Adrenal gland (tissue), 5 donors: Measurements from ENCODE around the gene LCE7A.

ENCODE experiments used
- CTCF ChIP-seq, 6 experiments: fragments of 450-650 bp in 4 of 6; fragments of 200-600 bp in 2 of 6; sonication (generic) in 1 of 6; IDR thresholded peaks; 1 replicate in 5 of 6; 2 replicates in 1 of 6; pipeline versions ENCODE4 v1.5.1 to v1.8.0; 2016 to 2021; ENCODE audit warnings: antibody characterized with exemption in 6 of 6, mild to moderate bottlenecking in 2 of 6, moderate library complexity in 1 of 6
- POLR2A ChIP-seq, 2 donors: fragments of 450-650 bp; IDR thresholded peaks; one replicate each; pipeline ENCODE4 v1.6.1; 2017; ENCODE audit warnings: antibody characterized with exemption in 2 of 2, mild to moderate bottlenecking in 2 of 2, moderate library complexity in 1 of 2
- donor health status: DM: no; HTN: no; CAD: no.

DNA sequence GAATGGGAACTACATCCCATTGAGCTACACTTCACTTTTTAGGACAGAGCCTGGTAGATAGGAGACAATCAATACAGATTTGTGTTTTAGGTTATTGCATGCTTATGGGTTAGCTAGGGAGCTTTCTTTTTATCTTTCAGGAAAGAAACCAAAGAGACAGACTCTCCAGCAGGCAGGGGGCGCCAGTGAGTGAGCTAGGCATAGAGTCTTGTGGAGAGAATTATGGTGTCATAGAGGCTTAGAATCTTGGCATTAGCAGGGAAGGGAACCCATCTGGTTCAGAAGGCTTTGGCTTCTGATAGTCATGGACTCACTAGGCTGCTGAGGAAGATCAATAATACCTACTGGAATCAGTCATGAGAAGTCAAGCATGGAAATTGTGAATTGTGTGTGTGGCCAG, 18.2 kb downstream of the LCE7A start, which contains the start of gene SMCP:
- TF ChIP-seq POLR2A (IDR thresholded peaks at IDR 0.05) (no peak), CTCF (IDR thresholded peaks at IDR 0.05) (no peak)
